ENCODE measurements around the gene SCFD2. TPM values are rescaled to one million over a fixed set of nuclear protein-coding genes. Genes with fewer than 3 reads are reported as not detected.

Gene SCFD2
- total and polyA plus RNA-seq, 10 of the 15 experiments (the other 5 are each of a cell fraction or from before 2014, with no cell fraction given): 4.8 to 37.6 (median 24.9) TPM

GRCh38 chr4:52948057-52948423 lies 417.8 kb downstream of the SCFD2 start:
- H3K4me2 ChIP-seq (ENCODE audit: control insufficient read depth, insufficient read depth): no peak overlapping the region
- FAIRE-seq (no peak), DNase-seq (ENCODE audit: low read depth, low spot score) (no peak), ATAC-seq (no peak)
- H3K79me2 ChIP-seq (ENCODE audit: control insufficient read depth, insufficient read depth, low read length): no peaks in the 10 kb centered on the region
- H3K9ac ChIP-seq (ENCODE audit: control insufficient read depth, insufficient read depth, low read length): no peak overlapping the region
- TF ChIP-seq EGR1 (IDR thresholded peaks at IDR 0.05; ENCODE audit: borderline replicate concordance in 1 of 2, low read depth in 2 of 2, low read length in 2 of 2) (no peak), SIN3A (IDR thresholded peaks at IDR 0.05; ENCODE audit: low read depth, low read length) (no peak)
- H3K36me3 ChIP-seq (ENCODE audit: control insufficient read depth in 2 of 2, insufficient read depth in 2 of 2, low read length in 1 of 2): no peaks in the 10 kb centered on the region
- SMC1A ChIA-PET (ENCODE audit: uncharacterized antibody, unreplicated experiment): no interaction called here
- intact Hi-C loops (cut with micrococcal nuclease; ENCODE audit: unreplicated experiment): no loop called here
- POLR2A ChIA-PET: interaction anchor here (0.5 kb wide), 1 partner anchor 72 kb away, joined by 4 read pairs; no protein-coding TSS in a partner anchor
- no peak overlapping the region for H3K27ac ChIP-seq (ENCODE audit: control insufficient read depth, insufficient read depth)
- H4K20me1 ChIP-seq (ENCODE audit: control insufficient read depth, insufficient read depth): no peaks in the 10 kb centered on the region
- H2AFZ ChIP-seq (ENCODE audit: control insufficient read depth, low read depth, low read length): no peak overlapping the region
- no peaks in the 10 kb centered on the region for H3K4me1 ChIP-seq (ENCODE audit: control insufficient read depth, insufficient read depth, low read length)
- 59% methylated on average over 4 of the region's 5 CpGs for WGBS (ENCODE audit: insufficient coverage, insufficient replicate concordance, low lambda C conversion rate, missing lambda C conversion rate)
- no peaks in the 10 kb centered on the region for H3K9me3 ChIP-seq (replicated peaks; ENCODE audit: control insufficient read depth, insufficient read depth, low read length)
- CTCF ChIA-PET: interaction anchor here (0.9 kb wide), 1 partner anchor 10 kb away, joined by 3 read pairs; no protein-coding TSS in a partner anchor
- RAD21 ChIA-PET (ENCODE audit: unreplicated experiment): no interaction called here
- H3K27me3 ChIP-seq (replicated peaks in 1 of 2; ENCODE audit: control insufficient read depth in 2 of 2, insufficient read depth in 2 of 2, low read length in 1 of 2): no peaks in the 10 kb centered on the region
- BruUV-seq (replicated peaks): no TSS peak
- in situ Hi-C loops (cut with MboI): no loop called here
- no peak overlapping the region for H3K4me3 ChIP-seq

- H3K4me1 ChIP-seq (ENCODE audit: control insufficient read depth, insufficient read depth, low read length): no peaks in the 10 kb centered on the region
- WGBS (ENCODE audit: insufficient coverage, insufficient replicate concordance, low lambda C conversion rate, missing lambda C conversion rate): 96% methylated on average over 4 of the region's 4 CpGs
- ChIA-PET POLR2A (no interaction called here), CTCF (interaction anchor here (0.9 to 1.1 kb wide), 2 partner anchors 9 to 10 kb away, joined by 3 read pairs; no protein-coding TSS in a partner anchor), SMC1A (ENCODE audit: uncharacterized antibody, unreplicated experiment) (no interaction called here), RAD21 (ENCODE audit: unreplicated experiment) (no interaction called here)
- H3K9ac ChIP-seq (ENCODE audit: control insufficient read depth, insufficient read depth, low read length): no peak overlapping the region
- H4K20me1 ChIP-seq (ENCODE audit: control insufficient read depth, insufficient read depth): no peaks in the 10 kb centered on the region
- H3K9me3 ChIP-seq (replicated peaks; ENCODE audit: control insufficient read depth, insufficient read depth, low read length): no peaks in the 10 kb centered on the region
- intact Hi-C loops (cut with micrococcal nuclease; ENCODE audit: unreplicated experiment): no loop called here
- no peaks in the 10 kb centered on the region for H3K27me3 ChIP-seq (replicated peaks in 1 of 2; ENCODE audit: control insufficient read depth in 2 of 2, insufficient read depth in 2 of 2, low read length in 1 of 2)
- H3K27ac ChIP-seq (ENCODE audit: control insufficient read depth, insufficient read depth): no peak overlapping the region
- no peak overlapping the region for H2AFZ ChIP-seq (ENCODE audit: control insufficient read depth, low read depth, low read length)
- no peaks in the 10 kb centered on the region for H3K36me3 ChIP-seq (ENCODE audit: control insufficient read depth in 2 of 2, insufficient read depth in 2 of 2, low read length in 1 of 2)
- TF ChIP-seq MEF2A (IDR thresholded peaks at IDR 0.05; ENCODE audit: insufficient read depth, low read depth, low read length) (no peak), ZBED1 (IDR thresholded peaks at IDR 0.05; ENCODE audit: borderline replicate concordance) (no peak), ZZZ3 (IDR thresholded peaks at IDR 0.05; ENCODE audit: control insufficient read depth, insufficient read length, low read depth) (no peak), ATF2 (IDR thresholded peaks at IDR 0.05; ENCODE audit: low read length) (no peak)
- ATAC-seq (no peak), FAIRE-seq (no peak), DNase-seq (ENCODE audit: low read depth, low spot score) (no peak)
- H3K79me2 ChIP-seq (ENCODE audit: control insufficient read depth, insufficient read depth, low read length): no peaks in the 10 kb centered on the region
- in situ Hi-C loops (cut with MboI): no loop called here
- BruUV-seq (replicated peaks): no TSS peak
- H3K4me2 ChIP-seq (ENCODE audit: control insufficient read depth, insufficient read depth): no peak overlapping the region
- no peak overlapping the region for H3K4me3 ChIP-seq
Observed at GRCh38 chr4:52947401-52948056, 418.3 kb downstream of the SCFD2 start.
